B cell (primary cell): ENCODE measurements around the gene RAB3B.

Source experiments
- EZH2 ChIP-seq: IDR thresholded peaks from 2 replicates; pipeline ENCODE4 v1.6.1; 2012; ENCODE audit warnings: borderline replicate concordance, low read depth, mild to moderate bottlenecking, moderate library complexity, low read length; ENCODE audit not compliant: insufficient read depth, poor library complexity, severe bottlenecking
- TF ChIP-seq, protein P1 (sequence below): fragments of 200-600 bp; IDR thresholded peaks from one replicate; pipeline ENCODE4 v1.8.0; 2022; ENCODE audit warnings: antibody characterized with exemption, mild to moderate bottlenecking

DNA sequence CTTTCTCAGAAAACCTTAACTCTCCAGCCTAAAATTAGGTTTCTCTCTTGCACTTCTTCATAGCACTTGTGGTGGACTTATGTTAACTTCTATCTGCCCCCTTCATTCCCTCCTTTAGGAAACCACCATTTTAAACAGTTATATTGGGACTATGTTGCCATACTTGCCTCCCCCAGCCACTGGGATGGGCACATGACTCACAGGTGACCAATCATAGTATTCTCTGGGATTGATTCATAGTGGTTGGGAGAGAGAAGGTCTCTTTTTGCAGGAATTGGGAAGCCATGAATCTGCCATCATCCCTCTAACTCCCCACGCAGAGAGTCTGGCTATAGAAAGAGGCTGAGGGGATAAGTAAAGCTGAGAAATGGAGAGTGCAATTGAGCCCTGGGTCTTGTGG is 61.6 kb downstream of the RAB3B start:
- TF ChIP-seq, protein P1, sequence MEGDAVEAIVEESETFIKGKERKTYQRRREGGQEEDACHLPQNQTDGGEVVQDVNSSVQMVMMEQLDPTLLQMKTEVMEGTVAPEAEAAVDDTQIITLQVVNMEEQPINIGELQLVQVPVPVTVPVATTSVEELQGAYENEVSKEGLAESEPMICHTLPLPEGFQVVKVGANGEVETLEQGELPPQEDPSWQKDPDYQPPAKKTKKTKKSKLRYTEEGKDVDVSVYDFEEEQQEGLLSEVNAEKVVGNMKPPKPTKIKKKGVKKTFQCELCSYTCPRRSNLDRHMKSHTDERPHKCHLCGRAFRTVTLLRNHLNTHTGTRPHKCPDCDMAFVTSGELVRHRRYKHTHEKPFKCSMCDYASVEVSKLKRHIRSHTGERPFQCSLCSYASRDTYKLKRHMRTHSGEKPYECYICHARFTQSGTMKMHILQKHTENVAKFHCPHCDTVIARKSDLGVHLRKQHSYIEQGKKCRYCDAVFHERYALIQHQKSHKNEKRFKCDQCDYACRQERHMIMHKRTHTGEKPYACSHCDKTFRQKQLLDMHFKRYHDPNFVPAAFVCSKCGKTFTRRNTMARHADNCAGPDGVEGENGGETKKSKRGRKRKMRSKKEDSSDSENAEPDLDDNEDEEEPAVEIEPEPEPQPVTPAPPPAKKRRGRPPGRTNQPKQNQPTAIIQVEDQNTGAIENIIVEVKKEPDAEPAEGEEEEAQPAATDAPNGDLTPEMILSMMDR = no peak
- TF ChIP-seq EZH2 = no peak
